Prostate gland (tissue), 2 donors: Measurements from ENCODE around the gene EFCAB13.

Experiments
- POLR2A ChIP-seq: fragments of 450-650 bp; IDR thresholded peaks from one replicate; pipeline ENCODE4 v1.6.1; 2016; ENCODE audit warnings: antibody characterized with exemption, mild to moderate bottlenecking
- POLR2AphosphoS5 ChIP-seq: sonication (generic); formaldehyde crosslinking; IDR thresholded peaks from one replicate; pipeline ENCODE4 v1.6.1; 2017; ENCODE audit warnings: antibody characterized with exemption
- TF ChIP-seq, protein P1 (sequence below), 4 experiments: fragments of 200-600 bp in 2 of 4; fragments of 450-650 bp in 2 of 4; sonication (generic) in 2 of 4; IDR thresholded peaks; 1 replicate in 3 of 4; 2 replicates in 1 of 4; pipeline ENCODE4 v1.5.1; 2016 to 2019; ENCODE audit warnings: antibody characterized with exemption in 4 of 4, mild to moderate bottlenecking in 2 of 4, moderate library complexity in 2 of 4

DNA sequence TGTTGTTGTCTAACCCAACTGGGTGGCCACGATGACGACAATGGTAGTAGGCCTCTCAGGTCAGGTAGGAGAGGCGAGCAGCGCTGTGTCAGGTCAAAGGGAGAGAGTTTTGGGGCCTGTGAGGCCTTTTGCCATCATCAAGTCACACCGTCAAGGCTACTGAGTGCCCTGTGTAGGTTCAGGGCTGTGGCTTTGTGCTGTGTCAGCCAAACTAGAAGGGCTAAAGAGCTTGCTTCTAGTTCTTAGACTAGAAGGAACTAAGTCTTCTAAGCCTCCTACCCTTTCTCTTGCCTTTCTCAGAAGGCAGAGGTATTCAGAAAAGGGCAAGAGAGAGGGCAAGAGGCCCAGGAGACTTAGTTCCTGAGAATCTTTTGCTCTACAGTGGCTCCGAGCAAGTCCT lies 25.0 kb upstream of the EFCAB13 start:
- TF ChIP-seq POLR2AphosphoS5 (no peak), POLR2A (no peak)
- TF ChIP-seq, protein P1, sequence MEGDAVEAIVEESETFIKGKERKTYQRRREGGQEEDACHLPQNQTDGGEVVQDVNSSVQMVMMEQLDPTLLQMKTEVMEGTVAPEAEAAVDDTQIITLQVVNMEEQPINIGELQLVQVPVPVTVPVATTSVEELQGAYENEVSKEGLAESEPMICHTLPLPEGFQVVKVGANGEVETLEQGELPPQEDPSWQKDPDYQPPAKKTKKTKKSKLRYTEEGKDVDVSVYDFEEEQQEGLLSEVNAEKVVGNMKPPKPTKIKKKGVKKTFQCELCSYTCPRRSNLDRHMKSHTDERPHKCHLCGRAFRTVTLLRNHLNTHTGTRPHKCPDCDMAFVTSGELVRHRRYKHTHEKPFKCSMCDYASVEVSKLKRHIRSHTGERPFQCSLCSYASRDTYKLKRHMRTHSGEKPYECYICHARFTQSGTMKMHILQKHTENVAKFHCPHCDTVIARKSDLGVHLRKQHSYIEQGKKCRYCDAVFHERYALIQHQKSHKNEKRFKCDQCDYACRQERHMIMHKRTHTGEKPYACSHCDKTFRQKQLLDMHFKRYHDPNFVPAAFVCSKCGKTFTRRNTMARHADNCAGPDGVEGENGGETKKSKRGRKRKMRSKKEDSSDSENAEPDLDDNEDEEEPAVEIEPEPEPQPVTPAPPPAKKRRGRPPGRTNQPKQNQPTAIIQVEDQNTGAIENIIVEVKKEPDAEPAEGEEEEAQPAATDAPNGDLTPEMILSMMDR (IDR thresholded peaks at IDR 0.05), result no peak
